Measurements from ENCODE around the gene AJAP1. TPM values are rescaled to one million over a fixed set of nuclear protein-coding genes. Genes with fewer than 3 reads are reported as not detected.

The AJAP1 gene
- total RNA-seq, 2 experiments from 2014 or later = 0.39 to 0.47 TPM

- H3K9me3 Mint-ChIP-seq = no peaks in the 10 kb centered on the region
- POLR2A ChIA-PET = no interaction called here
- Histone ChIP-seq H3K9me3 (ENCODE audit: control insufficient read depth in 1 of 2, insufficient read depth in 1 of 2, low read length in 2 of 2) (no peaks in the 10 kb centered on the region), H3K27ac (ENCODE audit: low read depth in 1 of 2, low read length in 2 of 2) (no peak overlapping the region), H3K4me3 (ENCODE audit: low read length) (no peak overlapping the region), H3K4me1 (ENCODE audit: insufficient read depth, low read length) (no peaks in the 10 kb centered on the region), H3K27me3 (ENCODE audit: control insufficient read depth in 1 of 2, insufficient read depth in 2 of 2, low read length in 2 of 2) (no peaks in the 10 kb centered on the region), H3K36me3 (ENCODE audit: insufficient read depth, low read length) (no peaks in the 10 kb centered on the region)
- ATAC-seq (ENCODE audit: poor library complexity) = no peak
- CTCF ChIA-PET = no interaction called here
- no peak for DNase-seq
- H3K36me3 Mint-ChIP-seq (ENCODE audit: low read depth) = no peaks in the 10 kb centered on the region
- H3K4me1 Mint-ChIP-seq (ENCODE audit: low read depth) = no peaks in the 10 kb centered on the region
- no peak overlapping the region for H3K27ac Mint-ChIP-seq
- no peak for TF ChIP-seq CTCF (IDR thresholded peaks at IDR 0.05)
- H3K4me3 Mint-ChIP-seq = no peak overlapping the region
- no peaks in the 10 kb centered on the region for H3K27me3 Mint-ChIP-seq
- intact Hi-C loops (cut with DNase I, micrococcal nuclease) = no loop called here
These were observed 71.0 kb downstream of the AJAP1 start for GRCh38 chr1:4725416-4725815.

GRCh38 chr1:4726620-4727341 is 72.4 kb downstream of the AJAP1 start:
- no peaks in the 10 kb centered on the region for H3K9me3 Mint-ChIP-seq
- H3K27me3 Mint-ChIP-seq = no peaks in the 10 kb centered on the region
- no peaks in the 10 kb centered on the region for H3K4me1 ChIP-seq (ENCODE audit: insufficient read depth, low read length)
- no peak for ATAC-seq (ENCODE audit: poor library complexity)
- intact Hi-C loops (cut with DNase I, micrococcal nuclease) = no loop called here
- H3K36me3 Mint-ChIP-seq (ENCODE audit: low read depth) = no peaks in the 10 kb centered on the region
- H3K4me3 Mint-ChIP-seq = no peak overlapping the region
- POLR2A ChIA-PET = no interaction called here
- H3K27ac Mint-ChIP-seq = no peak overlapping the region
- no peak overlapping the region for H3K27ac ChIP-seq (ENCODE audit: low read depth in 1 of 2, low read length in 2 of 2)
- no peaks in the 10 kb centered on the region for H3K36me3 ChIP-seq (ENCODE audit: insufficient read depth, low read length)
- no peak overlapping the region for H3K4me3 ChIP-seq (ENCODE audit: low read length)
- no peaks in the 10 kb centered on the region for H3K9me3 ChIP-seq (ENCODE audit: control insufficient read depth in 1 of 2, insufficient read depth in 1 of 2, low read length in 2 of 2)
- no peak for DNase-seq
- no peak for TF ChIP-seq CTCF (IDR thresholded peaks at IDR 0.05)
- no peaks in the 10 kb centered on the region for H3K4me1 Mint-ChIP-seq (ENCODE audit: low read depth)
- no peaks in the 10 kb centered on the region for H3K27me3 ChIP-seq (ENCODE audit: control insufficient read depth in 1 of 2, insufficient read depth in 2 of 2, low read length in 2 of 2)
- CTCF ChIA-PET = no interaction called here

- H3K36me3 Mint-ChIP-seq (ENCODE audit: low read depth) = no peaks in the 10 kb centered on the region
- Histone ChIP-seq H3K27ac (ENCODE audit: low read depth in 1 of 2, low read length in 2 of 2) (no peak overlapping the region), H3K9me3 (ENCODE audit: control insufficient read depth in 1 of 2, insufficient read depth in 1 of 2, low read length in 2 of 2) (peaks cover 0 to 6% of the 10 kb centered on the region in 2 experiments), H3K36me3 (ENCODE audit: insufficient read depth, low read length) (no peaks in the 10 kb centered on the region), H3K4me3 (ENCODE audit: low read length) (no peak overlapping the region), H3K4me1 (ENCODE audit: insufficient read depth, low read length) (no peaks in the 10 kb centered on the region), H3K27me3 (ENCODE audit: control insufficient read depth in 1 of 2, insufficient read depth in 2 of 2, low read length in 2 of 2) (no peaks in the 10 kb centered on the region)
- ChIA-PET CTCF (no interaction called here), POLR2A (no interaction called here)
- DNase-seq (no peak), ATAC-seq (ENCODE audit: poor library complexity) (no peak)
- intact Hi-C loops (cut with DNase I, micrococcal nuclease) = no loop called here
- H3K4me3 Mint-ChIP-seq = no peak overlapping the region
- H3K27me3 Mint-ChIP-seq = no peaks in the 10 kb centered on the region
- no peaks in the 10 kb centered on the region for H3K9me3 Mint-ChIP-seq
- TF ChIP-seq CTCF (IDR thresholded peaks at IDR 0.05) = no peak
- no peak overlapping the region for H3K27ac Mint-ChIP-seq
- H3K4me1 Mint-ChIP-seq (ENCODE audit: low read depth) = no peaks in the 10 kb centered on the region
These were observed 74.1 kb downstream of the AJAP1 start for GRCh38 chr1:4728319-4729089.
